Sigmoid colon (tissue), 4 donors: ENCODE measurements around the gene PPFIA3.

Source experiments
- EP300 ChIP-seq, 4 donors: sonication (generic); formaldehyde crosslinking; IDR thresholded peaks; one replicate each; pipeline ENCODE4 v1.6.1; 2017; ENCODE audit warnings: antibody characterized with exemption in 4 of 4
- POLR2A ChIP-seq, 2 donors: fragments of 450-650 bp; IDR thresholded peaks; one replicate each; pipeline ENCODE4 v1.6.1; 2016; ENCODE audit warnings: antibody characterized with exemption in 2 of 2, mild to moderate bottlenecking in 2 of 2, moderate library complexity in 2 of 2
- POLR2AphosphoS5 ChIP-seq, 4 donors: sonication (generic); formaldehyde crosslinking; IDR thresholded peaks; one replicate each; pipeline ENCODE4 v1.6.1; 2017; ENCODE audit warnings: antibody characterized with exemption in 4 of 4
- TF ChIP-seq, protein P1 (sequence below), 4 experiments: fragments of 450-650 bp in 3 of 4; fragments of 200-600 bp in 1 of 4; IDR thresholded peaks; one replicate each; pipeline ENCODE4 v1.5.1; 2016 to 2019; ENCODE audit warnings: antibody characterized with exemption in 4 of 4, mild to moderate bottlenecking in 3 of 4, moderate library complexity in 2 of 4

DNA sequence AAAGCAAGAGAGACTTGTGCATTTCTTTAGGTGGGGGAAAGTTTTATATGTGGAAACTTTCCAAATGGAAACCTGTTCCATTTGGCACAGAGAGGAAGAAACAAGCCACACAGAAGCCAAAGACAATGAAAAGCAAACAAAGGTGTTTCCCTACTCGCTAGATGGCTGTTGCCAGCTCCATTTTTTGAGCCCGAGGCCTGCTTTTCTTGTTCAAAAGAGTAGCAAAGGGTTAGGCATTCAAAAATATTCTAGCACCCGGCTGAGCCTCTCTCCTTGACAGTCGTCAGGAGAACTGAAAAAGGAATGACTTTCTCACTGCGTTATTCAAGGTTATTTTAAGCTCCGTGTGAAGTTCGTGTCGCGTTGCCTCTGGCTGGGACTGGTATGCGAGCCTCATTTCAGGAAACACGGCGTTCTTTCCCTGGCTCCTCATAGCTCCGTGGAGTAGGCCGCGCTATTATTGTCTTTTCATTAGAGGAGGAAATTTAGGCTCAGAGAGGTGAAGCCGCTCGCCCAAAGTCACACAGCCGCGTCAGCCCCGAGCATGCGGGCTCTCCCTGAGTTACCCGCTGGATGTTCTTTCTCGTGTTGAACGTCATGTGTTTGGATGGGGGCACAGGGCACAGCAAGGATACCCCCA is 45.9 kb downstream of the PPFIA3 start:
- TF ChIP-seq, protein P1, sequence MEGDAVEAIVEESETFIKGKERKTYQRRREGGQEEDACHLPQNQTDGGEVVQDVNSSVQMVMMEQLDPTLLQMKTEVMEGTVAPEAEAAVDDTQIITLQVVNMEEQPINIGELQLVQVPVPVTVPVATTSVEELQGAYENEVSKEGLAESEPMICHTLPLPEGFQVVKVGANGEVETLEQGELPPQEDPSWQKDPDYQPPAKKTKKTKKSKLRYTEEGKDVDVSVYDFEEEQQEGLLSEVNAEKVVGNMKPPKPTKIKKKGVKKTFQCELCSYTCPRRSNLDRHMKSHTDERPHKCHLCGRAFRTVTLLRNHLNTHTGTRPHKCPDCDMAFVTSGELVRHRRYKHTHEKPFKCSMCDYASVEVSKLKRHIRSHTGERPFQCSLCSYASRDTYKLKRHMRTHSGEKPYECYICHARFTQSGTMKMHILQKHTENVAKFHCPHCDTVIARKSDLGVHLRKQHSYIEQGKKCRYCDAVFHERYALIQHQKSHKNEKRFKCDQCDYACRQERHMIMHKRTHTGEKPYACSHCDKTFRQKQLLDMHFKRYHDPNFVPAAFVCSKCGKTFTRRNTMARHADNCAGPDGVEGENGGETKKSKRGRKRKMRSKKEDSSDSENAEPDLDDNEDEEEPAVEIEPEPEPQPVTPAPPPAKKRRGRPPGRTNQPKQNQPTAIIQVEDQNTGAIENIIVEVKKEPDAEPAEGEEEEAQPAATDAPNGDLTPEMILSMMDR (IDR thresholded peaks at IDR 0.05), result no peak
- no peak for TF ChIP-seq POLR2A (IDR thresholded peaks at IDR 0.05)
- TF ChIP-seq EP300 (IDR thresholded peaks at IDR 0.05), result no peak
- TF ChIP-seq POLR2AphosphoS5 (IDR thresholded peaks at IDR 0.05), result peak in 1 of 4 donors; percentile 11
